ENCODE measurements around the gene ARMS2. TPM values are rescaled to one million over a fixed set of nuclear protein-coding genes. Genes with fewer than 3 reads are reported as not detected.

Gene ARMS2
- total RNA-seq, 3 donors from 2014 or later: not detected

DNA sequence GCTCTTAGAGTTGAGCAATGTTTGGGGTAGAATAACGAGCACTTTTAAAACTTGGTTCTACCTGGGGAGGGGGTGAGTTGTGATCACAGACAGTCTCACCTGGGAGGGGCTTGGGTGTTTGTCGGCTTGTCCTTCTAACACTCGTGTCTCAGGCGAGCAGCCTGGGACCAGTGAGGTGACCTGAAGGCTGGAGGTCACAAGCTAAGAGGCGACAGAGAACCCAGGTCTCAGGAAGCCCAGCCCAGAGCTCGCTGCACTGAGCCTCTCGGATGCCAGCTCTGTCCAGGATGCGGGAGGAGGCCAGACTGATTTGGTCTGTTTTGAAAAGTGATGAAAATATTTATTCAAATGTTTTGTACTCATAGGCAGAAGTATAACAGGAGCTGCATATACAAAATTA is 18.7 kb downstream of the ARMS2 start:
- H3K36me3 Mint-ChIP-seq (ENCODE audit: insufficient read depth): no peaks in the 10 kb centered on the region
- no peak for ATAC-seq

DNA sequence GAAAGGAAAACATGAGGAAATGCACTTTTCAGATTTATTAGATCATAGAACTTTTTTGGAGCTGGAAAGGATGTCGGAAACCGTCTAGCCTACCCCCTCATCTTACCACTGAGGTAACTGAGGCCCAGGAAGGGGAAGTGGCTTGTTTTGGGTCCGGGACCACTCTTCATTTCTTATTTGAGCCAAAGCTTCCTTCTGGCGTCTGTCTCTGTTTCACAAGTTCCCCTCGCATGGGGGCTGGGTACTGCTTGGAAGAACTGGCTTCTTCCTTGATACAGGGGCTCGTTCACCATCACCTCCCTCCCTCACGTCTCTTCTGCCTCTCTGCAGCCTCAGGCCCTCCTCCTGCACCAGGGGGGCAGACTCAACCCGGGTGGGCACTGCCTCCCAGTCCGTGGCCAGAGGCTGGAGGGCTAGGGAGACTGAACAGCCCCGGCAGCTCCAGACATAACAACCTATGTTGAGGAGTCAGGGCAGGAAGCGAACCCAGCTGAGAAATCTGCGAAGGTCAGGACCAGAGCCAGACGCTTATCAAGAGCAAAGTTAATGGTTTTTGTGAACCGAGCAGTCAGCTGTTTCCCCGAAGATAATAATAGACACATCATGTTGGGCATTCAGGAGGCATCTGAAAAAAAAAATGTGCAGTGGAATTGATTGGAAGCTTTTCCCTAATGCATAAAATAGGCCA is 19.8 kb downstream of the ARMS2 start:
- Mint-ChIP-seq H3K27me3 (ENCODE audit: low read depth) (peaks cover 12% of the 10 kb centered on the region), H3K9me3 (no peaks in the 10 kb centered on the region), H3K36me3 (ENCODE audit: insufficient read depth) (no peaks in the 10 kb centered on the region), H3K4me1 (ENCODE audit: low read depth) (peaks cover 5% of the 10 kb centered on the region), H3K4me3 (no peak overlapping the region)
- DNase-seq (no peak), ATAC-seq (no peak)

More for the DNA sequence above, 18.7 kb downstream of the ARMS2 start:
- Mint-ChIP-seq H3K9me3 (no peaks in the 10 kb centered on the region), H3K4me3 (no peak overlapping the region), H3K4me1 (ENCODE audit: low read depth) (peaks cover 5% of the 10 kb centered on the region), H3K27me3 (ENCODE audit: low read depth) (peaks cover 12% of the 10 kb centered on the region)
- DNase-seq: no peak

DNA sequence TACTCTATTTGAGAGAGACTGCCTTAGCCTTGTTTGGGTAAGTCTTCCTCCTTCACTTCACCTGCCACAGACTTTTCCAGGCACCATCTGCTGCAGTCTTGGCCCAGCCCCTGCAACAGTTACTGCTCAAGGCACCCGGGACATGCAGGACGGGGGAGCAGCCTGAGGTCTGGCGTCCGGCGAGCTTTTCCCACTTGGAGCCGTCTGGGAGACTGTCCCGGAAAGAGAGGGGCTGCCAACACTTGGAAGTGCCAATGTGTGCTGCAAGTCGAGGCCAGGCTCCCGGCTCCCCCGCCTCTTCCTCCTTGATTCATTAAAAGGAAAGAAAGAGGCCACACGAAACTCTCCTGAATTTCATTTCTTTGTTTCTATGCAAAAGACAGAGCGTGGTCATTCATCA is 20.6 kb downstream of the ARMS2 start:
- Mint-ChIP-seq H3K36me3 (ENCODE audit: insufficient read depth) (no peaks in the 10 kb centered on the region), H3K4me1 (ENCODE audit: low read depth) (peaks cover 5% of the 10 kb centered on the region), H3K9me3 (no peaks in the 10 kb centered on the region), H3K4me3 (no peak overlapping the region), H3K27me3 (ENCODE audit: low read depth) (peaks cover 12% of the 10 kb centered on the region)
- DNase-seq (no peak), ATAC-seq (no peak)

DNA sequence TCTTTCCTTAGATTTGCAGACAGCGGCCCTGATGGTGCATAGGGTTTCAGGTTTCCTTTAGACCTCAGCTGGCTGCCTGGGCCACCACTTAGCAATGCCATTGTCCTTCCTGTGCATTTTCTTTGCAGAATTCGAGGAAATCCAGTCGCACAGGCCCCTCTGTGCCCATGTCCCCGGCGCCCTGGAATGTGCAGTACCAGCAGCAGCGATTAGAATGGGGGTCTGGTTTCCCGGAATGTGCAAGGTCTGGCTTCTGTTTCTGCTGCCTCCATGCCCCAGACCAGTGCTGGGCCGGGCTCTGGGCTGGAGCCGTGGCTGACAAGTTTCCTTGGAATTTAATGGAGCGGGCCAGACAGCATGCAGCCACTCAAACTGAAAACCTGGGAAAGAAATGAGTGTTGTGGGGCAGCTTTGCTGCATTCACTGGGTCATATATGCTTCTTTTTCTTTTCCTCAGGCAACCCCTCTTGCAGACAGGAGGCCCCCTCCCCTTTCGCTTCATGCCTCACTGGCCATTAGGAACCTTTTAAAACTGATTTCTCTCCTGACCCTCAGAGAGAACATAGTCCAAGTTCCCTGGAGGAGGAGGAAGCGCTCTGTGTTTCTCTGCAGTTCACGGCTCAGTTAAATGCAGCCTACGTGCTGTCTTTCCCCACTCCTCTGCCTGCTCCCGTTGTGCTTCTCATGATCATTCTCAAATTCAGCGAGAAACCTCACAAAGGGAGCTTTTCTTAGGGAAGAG is 21.3 kb downstream of the ARMS2 start:
- no peak for DNase-seq

DNA sequence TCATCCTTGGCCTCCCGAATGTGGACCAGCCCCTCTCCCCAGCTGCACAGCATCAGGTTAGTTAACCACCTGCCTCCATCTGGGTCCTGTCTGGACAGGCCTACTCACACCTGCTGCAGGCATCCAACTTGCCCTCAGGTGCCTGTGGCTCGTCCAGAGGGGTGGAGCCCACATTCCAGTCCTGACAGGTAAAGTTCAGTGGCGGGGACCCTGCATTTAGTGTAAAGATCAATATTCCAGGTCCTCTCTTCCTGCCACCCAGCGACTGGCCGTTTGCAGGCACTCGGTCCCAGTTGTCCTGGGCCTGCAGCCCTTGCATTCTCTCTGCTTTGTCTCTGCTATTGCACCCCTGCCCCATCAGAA is 21.9 kb downstream of the ARMS2 start:
- no peak for ATAC-seq
- H3K4me3 Mint-ChIP-seq: no peak overlapping the region

More for the DNA sequence above, 21.3 kb downstream of the ARMS2 start:
- Mint-ChIP-seq H3K4me1 (ENCODE audit: low read depth) (peaks cover 5% of the 10 kb centered on the region), H3K36me3 (ENCODE audit: insufficient read depth) (no peaks in the 10 kb centered on the region), H3K27me3 (ENCODE audit: low read depth) (peaks cover 12% of the 10 kb centered on the region), H3K9me3 (no peaks in the 10 kb centered on the region), H3K4me3 (no peak overlapping the region)
- no peak for ATAC-seq

DNA sequence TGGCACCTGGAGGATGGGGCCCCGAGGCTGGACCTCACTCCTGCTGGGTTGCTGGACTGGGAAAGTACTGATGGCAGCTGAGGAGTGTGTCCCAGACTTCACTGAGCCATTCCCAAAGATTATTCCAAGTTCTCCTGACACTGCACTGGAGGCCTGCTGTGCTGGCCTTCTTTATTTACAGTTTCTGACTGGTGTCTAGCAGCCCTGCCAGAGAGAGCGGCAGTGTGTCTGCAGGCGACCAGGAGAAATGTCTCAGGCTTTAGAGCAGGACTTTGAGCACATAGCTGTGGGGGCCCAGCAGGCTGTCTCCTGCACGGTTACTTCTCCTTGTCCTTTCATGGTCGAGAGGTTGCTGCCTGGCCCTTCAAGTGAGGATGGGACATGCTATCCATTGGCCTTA is 23.0 kb downstream of the ARMS2 start:
- Mint-ChIP-seq H3K4me3 (no peak overlapping the region), H3K9me3 (peaks cover 5% of the 10 kb centered on the region)

More for the DNA sequence above, 21.9 kb downstream of the ARMS2 start:
- H3K27me3 Mint-ChIP-seq (ENCODE audit: low read depth): peaks cover 12% of the 10 kb centered on the region
- peaks cover 5% of the 10 kb centered on the region for H3K4me1 Mint-ChIP-seq (ENCODE audit: low read depth)
- no peaks in the 10 kb centered on the region for H3K9me3 Mint-ChIP-seq
- no peak for DNase-seq
- H3K36me3 Mint-ChIP-seq (ENCODE audit: insufficient read depth): no peaks in the 10 kb centered on the region

DNA sequence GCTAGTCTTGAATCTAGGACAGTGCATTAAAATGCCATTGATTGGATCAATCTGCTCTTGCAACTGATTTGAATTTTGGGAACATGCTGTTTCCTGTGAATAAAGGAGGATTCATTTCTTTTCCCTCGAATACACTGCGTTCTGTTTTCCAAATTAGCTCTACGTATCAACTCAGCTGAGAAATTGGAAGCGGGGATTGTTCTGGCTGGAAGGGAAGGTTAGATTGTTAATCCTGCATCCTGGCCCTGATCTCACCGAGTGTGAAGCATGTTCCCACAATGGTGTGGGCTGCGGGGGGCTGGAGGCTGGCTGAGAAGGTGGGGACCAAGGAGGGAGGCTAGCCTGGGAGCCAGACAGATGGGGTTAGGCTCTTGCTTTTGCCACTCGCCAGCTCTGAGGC is 24.5 kb downstream of the ARMS2 start:
- ATAC-seq (no peak), DNase-seq (no peak)
- H3K4me1 Mint-ChIP-seq (ENCODE audit: low read depth): peaks cover 5% of the 10 kb centered on the region
- peaks cover 5% of the 10 kb centered on the region for H3K9me3 Mint-ChIP-seq
- H3K36me3 Mint-ChIP-seq (ENCODE audit: insufficient read depth): no peaks in the 10 kb centered on the region
- peaks cover 10% of the 10 kb centered on the region for H3K27me3 Mint-ChIP-seq (ENCODE audit: low read depth)
- no peak overlapping the region for H3K4me3 Mint-ChIP-seq

More for the DNA sequence above, 23.0 kb downstream of the ARMS2 start:
- ATAC-seq: no peak
- H3K4me1 Mint-ChIP-seq (ENCODE audit: low read depth): peaks cover 5% of the 10 kb centered on the region
- no peaks in the 10 kb centered on the region for H3K36me3 Mint-ChIP-seq (ENCODE audit: insufficient read depth)
- peaks cover 10% of the 10 kb centered on the region for H3K27me3 Mint-ChIP-seq (ENCODE audit: low read depth)
- DNase-seq: no peak

DNA sequence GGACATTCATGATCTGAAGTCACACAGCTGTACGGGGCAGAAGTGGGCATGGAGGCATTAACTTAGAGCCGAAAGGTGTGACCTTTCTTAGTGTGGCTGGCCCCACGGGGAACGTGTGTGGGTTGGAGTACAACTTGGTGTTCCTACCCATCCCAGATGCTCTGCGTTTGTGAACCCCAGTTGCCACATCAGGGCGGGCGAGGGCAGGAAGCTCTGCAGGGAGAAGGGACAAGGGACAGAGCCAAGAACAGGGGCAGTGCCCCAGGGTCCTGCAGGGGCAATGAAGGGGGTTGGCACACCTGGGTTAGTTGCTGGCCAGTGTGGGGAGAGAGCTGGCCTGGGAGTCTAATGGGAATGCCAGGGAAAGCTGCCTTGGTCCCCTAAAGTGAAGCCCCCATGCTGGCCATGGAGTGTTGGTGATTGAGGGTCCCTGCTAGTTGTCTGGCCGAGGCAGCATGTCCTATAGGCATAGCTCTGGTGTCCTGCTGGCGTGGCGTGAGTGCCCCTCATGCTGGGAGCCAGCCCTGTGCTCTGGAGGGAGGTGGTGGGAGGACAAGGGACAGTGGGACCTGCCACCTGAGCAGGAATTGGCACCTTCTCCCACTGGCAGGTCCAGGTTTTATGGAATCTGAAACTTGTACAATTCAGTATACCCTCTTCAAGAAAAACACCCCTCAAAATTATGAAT is 25.8 kb downstream of the ARMS2 start:
- Mint-ChIP-seq H3K36me3 (ENCODE audit: insufficient read depth) (no peaks in the 10 kb centered on the region), H3K4me3 (no peak overlapping the region), H3K4me1 (ENCODE audit: low read depth) (no peaks in the 10 kb centered on the region), H3K27me3 (ENCODE audit: low read depth) (peaks cover 2% of the 10 kb centered on the region), H3K9me3 (peaks cover 5% of the 10 kb centered on the region)
- DNase-seq: no peak
- ATAC-seq: no peak

DNA sequence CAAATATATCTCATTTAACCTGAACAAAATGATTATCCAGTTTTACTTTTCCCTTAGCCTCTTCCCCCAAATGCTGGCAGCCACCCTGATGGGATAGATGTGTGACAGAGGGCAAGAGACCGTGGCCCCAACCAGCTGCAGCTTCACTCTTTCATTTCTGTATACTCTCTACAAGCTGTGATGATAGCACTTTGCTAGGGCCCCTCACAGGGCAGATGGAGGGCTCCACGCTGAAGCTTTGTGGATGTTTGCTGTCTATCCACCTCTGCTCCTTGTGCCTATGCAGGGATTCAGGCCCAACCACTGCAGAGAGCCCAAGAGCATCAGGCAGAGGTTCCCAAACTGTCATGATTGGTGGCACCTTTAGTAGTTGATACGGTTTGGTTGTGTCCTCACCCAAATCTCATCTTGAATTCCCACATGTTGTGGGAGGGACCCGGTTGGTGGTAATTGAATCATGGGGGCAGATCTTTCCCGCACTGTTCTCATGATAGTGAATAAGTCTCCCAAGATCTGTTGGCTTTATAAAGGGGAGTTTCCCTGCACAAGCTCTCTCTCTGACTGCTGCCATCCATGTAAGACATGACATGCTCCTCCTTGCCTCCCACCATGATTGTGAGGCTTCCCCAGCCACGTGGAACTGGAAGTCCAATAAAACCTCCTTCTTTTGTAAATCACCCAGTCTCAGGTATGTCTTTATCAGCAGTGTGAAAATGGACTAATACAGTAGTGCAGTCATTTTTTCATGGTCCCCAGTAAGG is 27.0 kb downstream of the ARMS2 start:
- ATAC-seq (no peak), DNase-seq (no peak)
- no peaks in the 10 kb centered on the region for H3K4me1 Mint-ChIP-seq (ENCODE audit: low read depth)
- H3K27me3 Mint-ChIP-seq (ENCODE audit: low read depth): peaks cover 2% of the 10 kb centered on the region
- H3K4me3 Mint-ChIP-seq: no peak overlapping the region
- peaks cover 5% of the 10 kb centered on the region for H3K9me3 Mint-ChIP-seq
- no peaks in the 10 kb centered on the region for H3K36me3 Mint-ChIP-seq (ENCODE audit: insufficient read depth)

DNA sequence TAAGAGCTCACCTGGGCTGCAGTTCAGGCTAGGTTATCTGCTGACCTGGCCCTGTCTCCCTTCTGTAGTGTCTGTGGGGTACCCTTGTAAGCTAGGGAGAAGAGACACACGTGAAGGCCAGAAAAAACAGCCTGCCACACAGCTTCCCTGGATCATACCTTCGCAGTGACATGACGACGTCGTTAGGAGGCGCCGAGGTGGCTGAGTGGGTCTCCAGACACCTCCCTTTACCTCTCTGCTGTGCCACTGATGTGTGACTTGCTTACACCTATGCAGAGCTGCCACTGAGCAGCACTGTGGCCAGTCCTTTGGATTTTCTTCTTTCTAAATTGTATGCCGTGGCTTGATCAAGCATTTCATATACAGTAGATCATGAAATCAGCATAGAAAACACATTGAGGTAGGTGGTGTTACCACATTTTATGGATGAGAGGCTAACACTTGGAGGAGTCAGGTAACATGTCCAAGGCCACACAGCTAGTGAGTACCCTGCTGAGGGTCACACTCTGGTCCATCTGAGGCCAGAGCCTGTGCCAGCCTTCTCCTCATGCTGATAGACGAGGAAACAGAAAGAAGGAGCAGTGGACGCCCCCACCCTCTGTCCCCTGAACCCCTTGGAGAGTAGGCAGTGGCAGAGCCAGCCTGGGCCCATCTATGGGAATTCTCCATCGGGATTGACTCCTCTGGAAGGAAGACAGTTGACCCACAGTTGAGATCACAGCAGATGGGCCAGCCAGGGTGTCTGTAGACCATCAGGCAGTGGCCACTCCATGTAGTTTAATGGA is 30.0 kb downstream of the ARMS2 start:
- peaks cover 5% of the 10 kb centered on the region for H3K9me3 Mint-ChIP-seq

DNA sequence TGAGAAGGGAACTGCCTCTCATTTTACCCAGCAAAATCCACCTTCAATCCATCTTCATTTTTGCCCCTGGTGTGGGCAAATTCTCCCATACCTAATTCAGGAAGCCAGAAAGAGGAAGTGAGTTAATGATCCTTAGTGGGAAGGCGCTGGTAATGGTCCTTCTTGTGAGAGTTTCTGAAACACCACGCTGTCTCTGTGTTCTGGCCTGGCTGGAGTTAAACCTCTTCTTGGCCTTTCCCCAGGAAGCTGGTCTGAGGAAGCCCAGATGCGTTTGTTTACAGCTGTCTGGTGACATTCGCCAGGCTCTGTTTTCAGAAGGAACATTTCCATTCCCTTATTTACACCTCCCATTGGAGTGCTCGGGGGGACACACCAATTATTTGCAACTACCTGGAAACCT is 31.2 kb downstream of the ARMS2 start:
- H3K9me3 Mint-ChIP-seq: peaks cover 5% of the 10 kb centered on the region
- peaks cover 3% of the 10 kb centered on the region for H3K27me3 Mint-ChIP-seq (ENCODE audit: low read depth)
- no peaks in the 10 kb centered on the region for H3K36me3 Mint-ChIP-seq (ENCODE audit: insufficient read depth)
- H3K4me1 Mint-ChIP-seq (ENCODE audit: low read depth): peaks cover 4% of the 10 kb centered on the region
- DNase-seq (no peak), ATAC-seq (no peak)
- no peak overlapping the region for H3K4me3 Mint-ChIP-seq

More for the DNA sequence above, 30.0 kb downstream of the ARMS2 start:
- H3K4me3 Mint-ChIP-seq: no peak overlapping the region
- no peak for DNase-seq
- no peak for ATAC-seq
- H3K4me1 Mint-ChIP-seq (ENCODE audit: low read depth): no peaks in the 10 kb centered on the region
- no peaks in the 10 kb centered on the region for H3K36me3 Mint-ChIP-seq (ENCODE audit: insufficient read depth)
- peaks cover 3% of the 10 kb centered on the region for H3K27me3 Mint-ChIP-seq (ENCODE audit: low read depth)

DNA sequence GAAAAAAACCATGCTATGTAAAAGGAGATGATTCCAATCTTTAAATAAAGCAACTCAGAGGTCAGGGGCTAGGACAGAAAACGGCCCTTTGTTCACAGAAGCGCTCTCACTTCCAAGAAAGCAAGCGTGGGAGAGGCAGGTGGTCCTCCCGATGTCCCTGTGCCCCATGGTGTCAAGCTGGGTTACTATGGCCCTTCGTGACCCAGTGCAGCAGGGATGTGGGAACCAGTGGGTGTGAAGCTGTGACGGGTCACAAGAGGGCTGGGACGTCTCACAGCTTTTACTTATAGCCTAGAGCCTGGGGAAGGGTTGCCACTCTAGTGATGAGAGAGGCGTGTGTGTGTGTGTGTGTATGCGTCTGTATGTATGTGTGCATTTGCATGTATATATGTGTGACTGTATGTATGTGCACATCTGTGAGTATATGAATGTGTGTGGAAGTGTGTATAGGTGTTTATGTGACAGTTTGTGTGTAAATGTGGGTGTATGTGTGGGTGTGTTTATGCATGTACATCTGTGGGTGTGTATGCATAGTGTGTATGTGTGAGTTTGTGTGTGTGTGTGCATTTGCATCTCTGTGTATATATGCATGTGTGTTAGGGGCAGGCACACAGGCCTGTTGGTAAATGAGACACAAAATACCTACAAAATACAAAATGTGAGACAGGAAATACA is 32.1 kb downstream of the ARMS2 start:
- H3K4me3 Mint-ChIP-seq: no peak overlapping the region
- H3K36me3 Mint-ChIP-seq (ENCODE audit: insufficient read depth): no peaks in the 10 kb centered on the region
- H3K9me3 Mint-ChIP-seq: peaks cover 4% of the 10 kb centered on the region
- ATAC-seq (no peak), DNase-seq (no peak)
- peaks cover 3% of the 10 kb centered on the region for H3K27me3 Mint-ChIP-seq (ENCODE audit: low read depth)
- H3K4me1 Mint-ChIP-seq (ENCODE audit: low read depth): peaks cover 13% of the 10 kb centered on the region

DNA sequence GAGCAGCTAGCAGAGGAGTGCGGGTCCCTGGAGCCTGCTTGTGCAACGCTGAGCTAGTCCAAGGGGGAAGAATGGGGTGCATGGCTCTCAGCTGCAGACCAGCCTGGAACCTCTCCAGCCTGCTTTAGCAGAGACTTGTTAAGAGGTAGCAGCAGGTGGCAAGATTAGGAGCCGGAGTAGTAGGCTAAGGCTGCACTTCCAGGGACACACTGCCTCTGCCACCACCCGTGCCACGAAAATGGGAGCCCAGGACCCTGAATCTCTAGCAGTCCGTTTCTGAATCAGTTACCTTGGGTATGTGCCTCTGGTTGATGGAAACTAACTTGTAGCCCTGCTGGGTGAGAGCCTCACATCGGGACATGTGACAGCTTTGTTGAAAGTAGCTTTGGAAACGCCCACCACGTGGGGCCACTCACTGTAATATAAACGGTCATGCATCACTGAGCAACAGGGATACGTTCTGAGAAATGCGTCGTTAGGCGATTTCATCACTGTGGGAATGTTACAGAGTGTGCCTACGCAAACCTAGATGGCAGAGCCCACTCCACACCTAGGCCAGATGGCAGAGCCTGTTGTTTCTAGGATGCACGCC is 32.8 kb downstream of the ARMS2 start:
- H3K4me3 Mint-ChIP-seq: no peak overlapping the region
- H3K9me3 Mint-ChIP-seq: no peaks in the 10 kb centered on the region
- peaks cover 18% of the 10 kb centered on the region for H3K4me1 Mint-ChIP-seq (ENCODE audit: low read depth)
- ATAC-seq (no peak), DNase-seq (no peak)
- H3K27me3 Mint-ChIP-seq (ENCODE audit: low read depth): peaks cover 3% of the 10 kb centered on the region
- no peaks in the 10 kb centered on the region for H3K36me3 Mint-ChIP-seq (ENCODE audit: insufficient read depth)
